HG02642 (cell line): ENCODE data around the gene NAP1L5.

Experiments
- ATAC-seq: cut with Tn5 transposase; IDR thresholded peaks from one replicate; pipeline ENCODE4 v1.9.1; 2021; ENCODE audit warnings: mild to moderate bottlenecking; ENCODE audit not compliant: unreplicated experiment, poor library complexity

Gene NAP1L5, protein sequence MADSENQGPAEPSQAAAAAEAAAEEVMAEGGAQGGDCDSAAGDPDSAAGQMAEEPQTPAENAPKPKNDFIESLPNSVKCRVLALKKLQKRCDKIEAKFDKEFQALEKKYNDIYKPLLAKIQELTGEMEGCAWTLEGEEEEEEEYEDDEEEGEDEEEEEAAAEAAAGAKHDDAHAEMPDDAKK

DNA sequence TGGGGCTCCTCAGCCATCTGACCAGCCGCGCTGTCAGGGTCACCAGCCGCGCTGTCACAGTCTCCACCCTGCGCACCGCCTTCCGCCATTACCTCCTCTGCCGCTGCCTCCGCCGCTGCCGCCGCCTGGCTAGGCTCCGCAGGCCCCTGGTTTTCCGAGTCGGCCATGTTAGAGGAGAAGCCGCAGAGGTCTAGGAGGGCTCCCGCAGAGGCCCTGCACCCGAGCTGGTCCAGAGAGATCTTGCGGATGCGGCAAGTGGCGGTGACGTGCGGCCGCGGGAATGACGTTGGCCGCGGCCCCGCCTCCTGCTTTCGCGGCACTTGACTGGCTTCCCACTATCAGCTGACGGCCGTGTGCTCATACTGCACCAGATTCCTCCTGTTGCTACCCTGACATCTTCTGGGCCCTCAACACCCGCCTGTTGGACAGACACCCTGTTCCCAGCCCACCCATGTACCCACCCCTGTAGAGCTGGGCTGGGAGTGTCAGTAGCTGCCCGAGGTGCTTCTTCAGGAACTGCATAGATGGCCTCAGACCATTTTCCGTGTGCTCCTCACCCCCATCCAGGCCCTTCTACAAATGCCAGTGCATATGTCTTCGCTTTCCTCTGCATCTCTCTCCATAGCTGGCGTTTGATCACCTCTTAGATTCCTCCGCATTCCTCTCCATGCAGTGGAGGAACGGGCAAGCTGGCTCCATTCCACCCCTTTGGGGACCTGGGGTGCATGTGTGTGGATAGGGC lies at the start of gene NAP1L5:
Gene NAP1L5, minus strand, starts transcription at position 242 of the 742 bp plus-strand sequence. Its CDS starts 75 bp downstream, at position 167.
- peak; percentile 97 for ATAC-seq

DNA sequence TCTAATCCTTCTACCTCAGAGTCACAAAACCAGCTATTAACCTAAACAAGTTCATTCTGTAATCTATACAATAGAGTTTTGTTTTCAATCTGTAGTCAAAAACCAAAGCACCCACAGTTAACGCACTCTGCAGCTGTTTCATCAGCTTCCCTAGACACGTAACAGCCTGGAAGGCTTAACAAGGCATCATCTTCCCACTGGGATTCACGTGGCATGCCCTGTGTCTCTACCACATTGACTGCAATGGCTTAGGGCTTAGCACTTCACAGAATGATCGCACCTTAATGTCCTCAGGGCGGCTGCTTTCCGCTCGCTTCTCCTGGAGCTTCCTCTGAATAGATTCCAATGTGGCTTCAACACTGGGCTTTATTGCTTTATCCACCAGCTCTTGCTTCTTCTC lies 49.7 kb upstream of the NAP1L5 start:
- no peak for ATAC-seq

DNA sequence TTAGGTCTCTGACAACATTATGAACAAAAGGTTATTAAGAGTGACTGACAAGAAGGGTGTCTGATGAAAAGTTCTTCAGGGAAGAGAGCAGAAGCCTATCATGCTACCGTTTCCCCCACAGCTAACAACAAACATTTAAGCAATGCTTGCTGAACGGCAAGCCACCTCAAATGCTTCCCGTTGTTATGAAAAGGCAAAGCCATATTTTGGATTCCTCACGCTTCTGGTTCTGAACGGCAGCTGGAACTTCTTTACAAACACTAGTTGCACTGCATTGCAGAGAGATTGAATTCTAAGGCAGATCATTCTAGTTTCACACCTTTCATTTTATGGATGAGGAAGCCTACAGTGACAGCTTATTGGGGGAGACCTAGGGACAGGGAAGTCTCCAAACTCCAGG lies 48.6 kb upstream of the NAP1L5 start:
- ATAC-seq: no peak

DNA sequence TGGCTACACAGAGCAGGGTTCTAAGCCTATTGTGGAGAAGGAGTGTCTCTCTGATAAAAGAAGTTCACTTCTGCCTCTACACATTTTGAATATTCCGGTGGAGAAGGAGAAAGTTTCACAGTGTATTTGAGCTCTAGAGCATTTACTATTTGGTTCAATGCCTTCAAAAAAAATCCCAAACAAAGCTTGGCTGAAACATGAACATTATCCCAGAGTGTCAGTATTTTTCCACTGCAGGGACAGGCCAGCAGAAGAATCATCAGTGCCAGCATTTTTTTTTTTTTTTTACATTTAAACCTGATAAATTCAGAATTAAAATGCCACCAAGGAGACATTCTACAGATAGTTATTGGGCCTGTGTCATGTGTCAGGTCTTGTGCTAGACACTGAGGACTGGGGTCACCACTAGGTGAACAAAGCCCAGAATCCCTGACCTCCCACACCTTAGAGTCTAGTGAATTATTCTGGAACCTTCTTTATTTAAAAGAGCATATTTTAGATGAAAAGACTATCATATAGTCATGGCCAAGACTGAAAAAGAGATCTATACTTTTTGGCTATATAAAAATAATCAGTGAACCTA lies 48.0 kb upstream of the NAP1L5 start:
- no peak for ATAC-seq

DNA sequence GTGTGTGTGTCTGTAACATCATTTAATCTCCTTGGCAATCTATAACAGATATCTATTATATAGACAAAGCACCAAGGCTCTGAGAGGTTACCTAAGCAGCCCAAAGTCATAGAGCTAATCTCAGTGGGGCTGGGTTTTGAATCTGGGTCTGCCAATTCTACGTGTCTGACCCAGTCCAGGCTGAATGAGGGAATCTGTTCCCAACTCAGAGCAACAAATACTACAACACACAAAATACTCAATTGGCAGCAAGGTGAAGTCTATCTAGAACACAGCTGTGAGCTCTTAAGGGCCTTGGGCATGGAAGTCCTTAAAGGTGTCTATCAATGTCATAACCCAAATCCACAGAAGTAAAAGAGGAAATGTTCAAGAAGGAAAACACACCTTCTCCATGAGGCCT lies 47.5 kb upstream of the NAP1L5 start:
- no peak for ATAC-seq

DNA sequence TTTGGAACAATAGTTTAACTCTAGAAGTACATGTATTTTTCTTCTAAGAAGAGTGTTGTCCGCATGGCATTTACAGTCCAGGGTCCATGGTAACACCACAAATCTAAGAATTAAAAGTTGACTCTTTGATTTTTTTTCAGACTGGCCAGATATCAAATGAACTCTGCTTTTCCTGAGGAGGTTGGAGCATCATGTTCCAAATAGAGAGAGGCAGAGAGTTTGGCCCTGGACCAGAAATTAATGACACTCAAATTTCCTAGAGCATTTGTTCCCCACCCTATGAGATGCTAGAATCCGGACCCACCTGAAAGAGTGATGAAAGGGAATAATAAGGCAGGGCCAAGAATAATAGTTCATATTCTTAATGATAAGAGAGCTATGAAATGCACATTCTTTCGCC lies 47.0 kb upstream of the NAP1L5 start:
- no peak for ATAC-seq

DNA sequence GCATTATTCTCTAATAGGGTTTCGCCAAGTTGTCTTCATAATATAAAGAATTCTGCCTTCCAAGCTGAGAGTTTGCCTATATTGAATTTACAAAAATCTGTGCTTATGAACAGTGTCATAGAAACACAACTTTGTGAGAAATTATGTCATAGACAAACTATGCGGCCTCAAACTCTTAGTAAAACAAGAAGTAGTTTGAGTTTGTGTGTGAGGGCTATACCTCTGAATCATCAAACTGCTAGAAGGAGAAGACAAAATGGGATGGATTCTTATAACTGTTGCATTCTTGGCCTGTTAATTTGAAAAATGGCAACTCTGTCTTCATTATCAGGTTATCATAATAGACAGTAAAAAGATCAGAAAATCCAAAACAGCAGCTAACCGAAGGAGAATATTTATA lies 46.1 kb upstream of the NAP1L5 start:
- ATAC-seq: no peak

DNA sequence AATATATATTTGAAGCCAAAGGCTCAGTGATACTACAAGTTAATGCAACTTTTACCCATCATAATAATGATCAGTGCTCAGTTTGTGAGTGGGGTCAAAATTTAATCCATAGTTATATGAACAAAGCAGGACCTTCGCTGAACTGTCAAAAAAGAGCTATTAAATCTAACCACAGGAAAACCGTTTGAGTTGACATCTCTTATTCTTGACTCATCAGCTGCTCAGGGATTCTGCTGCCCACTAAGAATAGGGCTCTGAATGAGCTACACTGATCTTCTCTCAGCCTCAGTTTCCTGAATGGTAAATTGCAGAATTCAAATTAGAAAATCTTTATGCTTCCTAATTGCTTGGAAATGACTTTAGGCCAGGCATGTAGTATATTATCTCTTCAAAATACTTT lies 44.9 kb upstream of the NAP1L5 start:
- ATAC-seq: no peak

DNA sequence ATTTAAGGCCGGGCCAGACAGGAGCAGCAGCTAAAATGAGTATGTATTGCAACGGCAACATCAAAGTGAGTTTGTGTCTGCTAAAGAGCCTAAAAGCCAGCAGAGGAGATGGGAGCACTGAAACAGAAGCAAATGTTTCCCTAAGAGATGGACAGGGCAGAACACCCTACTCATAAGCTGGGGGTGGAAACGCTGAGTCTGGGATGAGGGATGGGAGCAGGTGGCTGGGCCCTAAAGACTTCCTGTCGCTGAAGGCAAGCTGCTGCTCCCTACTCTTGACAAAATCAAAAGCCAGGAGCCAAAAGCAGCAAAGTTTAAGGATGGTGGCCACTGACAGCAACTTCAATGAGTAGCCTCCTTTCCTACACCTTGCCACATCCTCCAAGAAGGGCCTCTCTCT lies 40.6 kb upstream of the NAP1L5 start:
- no peak for ATAC-seq

DNA sequence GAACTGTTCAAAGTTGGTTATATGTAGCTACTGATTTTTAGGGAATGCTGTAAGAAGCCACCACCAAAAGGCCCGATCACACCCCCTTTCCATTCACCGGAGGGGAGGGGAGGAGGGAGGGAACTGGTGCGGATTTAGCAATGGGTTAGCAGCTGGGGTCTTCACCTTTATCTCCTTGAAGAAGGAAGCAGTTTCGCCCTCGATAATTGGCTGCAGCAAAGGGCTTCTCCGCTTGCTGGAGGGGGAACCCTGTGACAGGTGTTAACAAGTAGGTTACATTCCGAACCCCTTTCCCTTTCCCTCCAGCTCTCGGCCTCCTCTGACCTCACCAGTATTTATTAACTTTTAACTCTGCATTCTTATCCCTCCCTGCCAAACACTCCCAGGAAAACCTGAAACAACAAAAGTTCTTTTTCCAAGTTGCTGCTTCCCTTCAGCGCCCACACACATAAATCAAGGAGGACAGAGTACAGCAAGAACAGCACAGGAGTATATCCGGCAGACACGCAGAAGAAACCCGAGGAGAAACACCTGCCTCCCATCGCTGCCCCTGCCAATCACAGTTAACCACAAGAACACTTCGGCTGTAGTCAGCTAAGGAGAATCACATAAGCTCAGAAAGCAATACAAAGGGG lies 39.8 kb upstream of the NAP1L5 start:
- peak; percentile 94 for ATAC-seq

DNA sequence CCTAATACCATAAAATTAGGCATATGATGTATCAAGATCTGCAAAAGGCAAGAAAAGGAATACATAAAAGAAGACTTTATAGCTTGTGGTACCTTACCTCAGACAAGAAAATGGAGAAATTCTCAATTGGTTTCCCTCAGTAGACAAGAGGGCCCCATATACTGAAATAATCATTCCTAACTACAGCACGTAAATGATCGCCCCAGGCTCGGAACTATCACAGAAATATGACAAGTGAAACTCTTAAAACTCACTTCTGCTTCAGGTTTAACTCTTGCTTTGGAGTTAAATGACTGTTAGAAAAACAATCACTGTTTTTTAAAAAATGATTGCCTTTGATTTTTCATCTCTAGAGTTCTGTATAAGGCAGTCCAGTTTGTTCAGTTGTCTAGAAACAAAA lies 38.6 kb upstream of the NAP1L5 start:
- no peak for ATAC-seq

DNA sequence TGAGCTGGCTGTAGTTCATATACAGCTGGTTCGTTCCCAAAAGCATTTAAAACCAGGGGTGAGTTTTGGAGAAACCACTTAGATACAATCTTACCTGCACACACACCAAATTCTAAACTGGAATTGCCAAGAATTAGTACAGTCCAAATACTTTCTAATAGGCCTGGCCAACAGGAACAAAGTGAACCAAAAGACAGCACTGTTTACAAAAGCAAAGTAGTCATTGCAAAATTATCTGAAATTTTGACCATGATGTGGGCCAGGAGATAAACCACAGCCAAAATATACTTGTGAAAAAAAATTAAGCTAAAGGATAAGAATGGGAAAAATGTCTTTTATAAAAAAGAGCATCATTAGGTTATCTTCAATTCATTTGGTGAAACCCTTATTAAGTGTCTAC lies 37.9 kb upstream of the NAP1L5 start:
- no peak for ATAC-seq

DNA sequence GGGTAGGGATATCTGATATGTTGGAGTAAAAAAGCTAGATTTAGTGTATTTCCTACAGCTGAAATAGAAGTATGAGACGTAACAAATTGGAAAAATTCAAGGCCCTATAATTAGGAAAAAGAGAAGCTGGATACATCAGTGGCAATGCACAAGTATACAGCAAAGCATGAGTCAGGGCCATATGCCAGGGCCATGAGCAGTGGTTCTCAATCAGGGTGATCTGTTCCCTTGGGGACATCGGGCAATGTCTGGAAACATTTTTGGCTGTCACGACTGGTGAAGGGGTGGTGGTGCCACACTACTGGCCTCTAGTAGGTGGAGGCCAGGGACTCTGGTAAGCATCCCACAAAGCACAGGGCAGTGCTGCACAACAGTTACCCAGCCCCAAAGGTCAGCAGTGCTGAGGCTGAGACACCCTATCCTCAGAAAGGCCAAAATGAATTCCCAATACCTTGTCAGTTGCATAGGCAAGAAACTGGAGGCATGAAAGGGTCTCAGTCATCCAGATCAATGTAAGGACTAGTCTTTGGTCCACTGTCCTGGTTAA lies 36.8 kb upstream of the NAP1L5 start:
- no peak for ATAC-seq

DNA sequence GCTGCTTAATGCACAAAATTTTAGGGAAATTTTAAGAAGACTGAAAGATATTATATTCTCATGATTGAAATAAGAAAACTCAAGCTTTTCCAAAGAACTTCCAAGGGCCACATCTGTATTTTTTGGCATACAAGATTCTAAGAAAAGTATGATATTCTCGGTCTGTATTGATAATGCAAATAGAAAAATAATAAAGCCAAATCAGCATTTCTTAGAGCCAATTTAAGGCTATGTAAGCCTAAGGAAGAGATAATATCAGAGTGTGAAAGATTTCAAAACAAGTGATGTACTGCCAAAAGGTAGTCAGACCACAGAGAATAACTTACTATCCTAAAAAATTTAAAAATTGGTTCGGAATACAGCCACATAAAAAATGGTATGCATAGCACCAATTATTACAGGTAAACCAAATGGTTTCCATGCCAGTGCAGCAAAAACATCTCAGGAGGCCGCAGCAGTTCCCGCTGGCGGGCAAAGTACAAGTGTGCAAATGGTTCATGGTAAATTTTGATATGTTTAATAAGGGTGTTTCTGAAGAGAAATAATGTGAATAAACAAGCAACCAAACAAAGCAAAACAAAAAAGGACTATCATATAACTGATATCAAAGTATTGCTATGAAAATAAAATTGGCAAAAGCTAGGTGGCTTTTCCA lies 35.2 kb upstream of the NAP1L5 start:
- ATAC-seq: no peak

DNA sequence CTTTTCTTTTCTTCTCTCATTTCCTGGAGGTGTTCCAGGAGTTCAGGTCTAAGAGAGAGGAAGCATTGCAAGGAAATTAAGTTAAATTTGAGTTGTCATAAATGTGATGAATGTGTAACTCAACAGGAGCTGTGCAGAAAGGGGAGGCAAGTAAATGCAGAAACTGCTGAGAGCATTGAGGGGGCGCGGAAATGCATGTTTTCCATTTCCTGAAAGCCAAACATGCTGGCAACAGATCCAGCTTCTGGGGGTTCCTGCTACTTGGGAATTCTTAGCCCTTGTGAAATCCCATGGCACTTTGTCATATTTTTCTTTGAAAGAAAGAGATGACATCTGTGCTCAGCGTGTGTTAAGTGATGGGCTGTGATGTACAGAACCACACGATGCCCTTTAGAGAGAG lies 33.8 kb upstream of the NAP1L5 start:
- ATAC-seq: no peak

DNA sequence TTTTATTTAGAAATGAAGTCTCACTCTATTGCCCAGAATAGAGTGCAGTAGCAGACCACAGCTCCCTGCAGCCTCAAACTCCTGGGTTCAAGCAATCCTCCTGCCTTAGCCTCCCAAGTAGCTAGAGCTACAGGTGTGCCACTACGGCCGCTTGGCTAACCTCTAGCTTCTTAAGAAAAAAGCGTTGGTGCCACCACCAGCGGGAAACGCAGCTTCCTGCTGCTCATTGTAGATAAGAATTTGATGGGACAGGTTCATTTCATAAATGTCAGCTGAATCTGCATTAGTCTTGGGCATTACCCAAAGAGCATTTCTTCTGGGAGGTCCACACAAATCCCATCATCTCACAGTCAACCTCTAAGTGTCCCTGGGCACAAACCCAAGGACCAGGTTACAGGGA lies 33.2 kb upstream of the NAP1L5 start:
- ATAC-seq: no peak

DNA sequence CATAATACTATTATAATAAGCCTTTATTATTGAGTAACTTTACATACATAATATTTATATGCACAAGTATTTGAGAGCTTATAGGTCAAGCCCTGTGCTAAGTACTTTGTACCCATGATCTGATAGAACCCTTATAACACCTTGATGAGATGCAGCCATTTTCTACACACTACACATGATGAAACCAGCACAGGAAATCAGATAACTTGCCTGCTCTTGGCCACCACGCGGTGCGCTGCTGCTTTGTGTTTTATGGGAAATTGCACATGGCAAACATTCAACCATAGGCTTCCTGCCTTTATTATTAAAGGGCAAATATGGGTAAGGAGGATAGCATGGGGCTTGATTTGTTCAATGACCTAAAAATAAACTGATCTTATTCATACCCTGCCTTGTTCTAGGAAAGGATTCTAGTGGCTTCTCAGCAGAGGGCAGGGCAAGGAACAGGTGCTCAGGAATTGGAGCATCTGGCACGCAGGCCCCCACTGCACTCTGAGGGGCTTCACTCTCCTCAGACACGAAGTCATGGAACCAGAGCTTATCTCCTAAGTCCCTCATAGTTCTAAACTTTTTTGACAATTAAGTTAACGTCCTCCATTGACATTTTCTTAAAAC lies 31.6 kb upstream of the NAP1L5 start:
- no peak for ATAC-seq

DNA sequence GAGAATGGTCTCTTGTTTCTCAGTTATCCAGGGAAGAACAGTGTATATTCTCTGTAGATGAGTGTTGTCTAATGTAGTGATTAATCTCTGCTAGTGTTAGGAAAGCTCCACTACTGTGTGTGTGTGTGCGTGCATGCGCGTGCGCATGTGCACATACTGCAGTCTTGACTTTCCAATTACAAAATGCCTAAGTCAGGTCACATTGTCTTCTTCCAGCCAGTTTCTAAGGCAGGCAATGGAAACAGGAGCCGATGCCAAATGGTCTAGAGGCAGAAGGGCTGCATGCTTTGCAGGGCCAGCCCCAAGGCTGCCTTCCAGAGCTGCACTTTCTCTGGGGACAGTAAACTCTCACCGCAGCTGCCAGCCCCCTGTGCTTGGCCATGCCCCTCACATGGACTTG lies 30.5 kb upstream of the NAP1L5 start:
- ATAC-seq: no peak

DNA sequence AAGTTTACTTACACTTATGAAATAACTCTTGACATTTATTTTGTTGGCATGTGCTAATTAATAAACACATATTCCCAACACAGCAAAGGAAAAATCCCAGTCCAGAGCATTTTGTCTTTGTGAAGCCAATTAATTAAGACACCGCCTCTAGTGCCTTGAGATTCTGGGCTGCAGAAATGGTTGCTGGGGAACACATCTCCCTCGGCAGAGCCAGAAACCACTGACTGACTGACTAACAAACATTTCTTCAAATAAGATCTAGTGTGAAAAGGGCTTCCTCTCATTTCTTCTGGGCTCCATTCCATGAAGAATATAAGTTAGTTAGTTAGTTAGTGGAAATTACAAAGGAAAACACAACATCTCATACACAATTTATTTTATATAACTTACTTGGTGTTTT lies 28.4 kb upstream of the NAP1L5 start:
- ATAC-seq: no peak

DNA sequence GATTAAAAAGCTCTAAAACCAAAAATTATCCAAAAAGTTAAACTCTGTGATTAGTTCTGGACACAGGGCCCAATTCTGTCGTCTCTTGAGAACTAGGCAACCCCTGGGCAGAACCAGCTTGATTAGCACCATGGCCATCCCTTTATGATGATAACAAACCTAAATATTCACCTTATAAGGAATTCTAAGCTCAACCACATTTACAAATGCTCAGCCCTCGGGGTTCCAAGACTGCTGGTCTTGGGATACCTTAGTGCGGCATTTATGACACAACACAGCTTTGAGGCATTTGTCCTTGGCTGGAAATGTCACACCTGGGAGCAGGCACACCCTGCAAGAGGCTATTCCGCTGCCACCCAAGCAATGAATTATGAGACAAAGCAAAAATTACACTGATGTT lies 27.5 kb upstream of the NAP1L5 start:
- no peak for ATAC-seq
